H1 (cell line): ENCODE measurements around the gene ADARB2. TPM values are rescaled to one million over a fixed set of nuclear protein-coding genes. Genes with fewer than 3 reads are reported as not detected.

ENCODE experiments used
- CHD7 ChIP-seq: fragments of 300-600 bp; sonication (generic); IDR thresholded peaks from 2 replicates; pipeline ENCODE4 v1.7.1; 2012; ENCODE audit warnings: low read length, moderate library complexity, mild to moderate bottlenecking, inconsistent platforms; ENCODE audit not compliant: insufficient replicate concordance
- EP300 ChIP-seq, 2 experiments: IDR thresholded peaks; 1 replicate in 1 of 2; 2 replicates in 1 of 2; pipeline ENCODE4 v1.6.1; 2011 to 2012; ENCODE audit warnings: low read depth in 2 of 2, low read length in 2 of 2, mild to moderate bottlenecking in 2 of 2, borderline replicate concordance in 1 of 2, inconsistent platforms in 1 of 2, moderate library complexity in 1 of 2
- GABPA ChIP-seq: IDR thresholded peaks from 2 replicates; pipeline ENCODE4 v1.6.1; 2011; ENCODE audit warnings: mild to moderate bottlenecking, low read length, moderate library complexity, borderline replicate concordance; ENCODE audit not compliant: insufficient read depth
- GTF2F1 ChIP-seq: IDR thresholded peaks from 2 replicates; pipeline ENCODE4 v1.6.1; 2012; ENCODE audit warnings: low read depth, low read length, improper control_type of control experiment, borderline replicate concordance
- JUN ChIP-seq: IDR thresholded peaks from 2 replicates; pipeline ENCODE4 v1.6.1; 2011; ENCODE audit warnings: low read depth, mild to moderate bottlenecking, improper control_type of control experiment, low read length
- NANOG ChIP-seq: IDR thresholded peaks from 2 replicates; pipeline ENCODE4 v1.6.1; 2011; ENCODE audit warnings: low read length, low read depth, mild to moderate bottlenecking, inconsistent platforms; ENCODE audit not compliant: insufficient read depth, poor library complexity, severe bottlenecking
- POLR2A ChIP-seq, 2 experiments: IDR thresholded peaks; 1 replicate in 1 of 2; 2 replicates in 1 of 2; pipeline ENCODE4 v1.6.1; 2011; ENCODE audit warnings: low read depth in 2 of 2, low read length in 2 of 2, mild to moderate bottlenecking in 2 of 2; ENCODE audit errors: control extremely low read depth in 1 of 2
- SP1 ChIP-seq: IDR thresholded peaks from 2 replicates; pipeline ENCODE4 v1.6.1; 2011; ENCODE audit warnings: low read depth, low read length
- TAF7 ChIP-seq: optimal IDR thresholded peaks from 2 replicates; pipeline ENCODE3; 2011; ENCODE audit warnings: low read depth, mild to moderate bottlenecking, inconsistent platforms, low read length, moderate library complexity, borderline replicate concordance
- USF2 ChIP-seq: IDR thresholded peaks from 2 replicates; pipeline ENCODE4 v1.6.1; 2011; ENCODE audit warnings: low read length, improper control_type of control experiment
- YY1 ChIP-seq: IDR thresholded peaks from 2 replicates; pipeline ENCODE4 v1.6.1; 2011; ENCODE audit warnings: low read depth, mild to moderate bottlenecking, low read length
- polyA plus RNA-seq, 7 experiments: library from polyadenylated mRNA; depleted of rRNA in 3 of 7; stranded (reverse) in 5 of 7; unstranded in 2 of 7; fragments of >200 nt in 5 of 7; fragments of 200-250 nt in 2 of 7; gene quantifications; 1 replicate in 5 of 7; 2 replicates in 1 of 7; 4 replicates in 1 of 7; pipeline versions ENCODE4 v1.2.1 to v1.2.3, GENCODE V29; 2011 to 2013; ENCODE audit warnings: missing spikeins in 2 of 7, mixed read lengths in 2 of 7
- total RNA-seq: library from RNA; stranded (reverse); fragmentation: NEBNext Ultra II Directional; extraction: Animal tissue kit (Norgen Biotek cat#: 25700); gene quantifications from 2 replicates; pipeline ENCODE4 v1.2.1, GENCODE V29; 2021

ADARB2 gene
- total and polyA plus RNA-seq, 2 of the 8 experiments (the other 6 are each of a cell fraction or from before 2014, with no cell fraction given), result 2.2 to 2.8 TPM

GRCh38 chr10:1624240-1624639 is 113.1 kb downstream of the ADARB2 start (continued):
- TF ChIP-seq CHD7 (no peak), NANOG (no peak), TAF7 (no peak), USF2 (no peak), SP1 (no peak), EP300 (IDR thresholded peaks at IDR 0.05; ENCODE audit: borderline replicate concordance in 1 of 2, low read depth in 2 of 2, low read length in 2 of 2) (no peak), GABPA (no peak), GTF2F1 (no peak), POLR2A (IDR thresholded peaks at IDR 0.05; ENCODE audit: control extremely low read depth in 1 of 2, low read depth in 2 of 2, low read length in 2 of 2) (no peak), JUN (no peak), YY1 (no peak)
